Breast epithelium (tissue), 4 donors: ENCODE results near the gene HEPH. TPM values are rescaled to one million over a fixed set of nuclear protein-coding genes. Genes with fewer than 3 reads are reported as not detected.

ENCODE experiments used
- DNase-seq, 2 donors: peaks; one replicate each; pipeline ENCODE4 v3.0.0-alpha.2; 2019; ENCODE audit warnings: low spot score in 2 of 2
- H3K27ac ChIP-seq, 2 donors: fragments of 200-600 bp; sonication (generic) in 1 of 2; one replicate each; pipeline ENCODE4 v1.5.1; 2016 to 2019; ENCODE audit warnings: mild to moderate bottlenecking in 1 of 2
- H3K27me3 ChIP-seq, 2 donors: fragments of 200-600 bp; sonication (generic) in 1 of 2; one replicate each; pipeline versions ENCODE4 v1.5.1 to v1.6.0; 2017 to 2019; ENCODE audit warnings: control low read depth in 1 of 2, mild to moderate bottlenecking in 1 of 2
- H3K36me3 ChIP-seq: fragments of 200-600 bp; one replicate; pipeline ENCODE4 v1.5.1; 2019
- H3K4me1 ChIP-seq, 2 donors: fragments of 200-600 bp; sonication (generic); one replicate each; pipeline ENCODE4 v1.5.1; 2016 to 2019; ENCODE audit warnings: control low read depth in 1 of 2
- H3K4me3 ChIP-seq, 3 donors: fragments of 200-600 bp; sonication (generic); 1 replicate in 2 of 3; 2 replicates in 1 of 3; pipeline ENCODE4 v1.5.1; 2016 to 2019; ENCODE audit warnings: mild to moderate bottlenecking in 3 of 3, moderate library complexity in 2 of 3
- H3K9me3 ChIP-seq, 2 donors: fragments of 200-600 bp; sonication (generic) in 1 of 2; one replicate each; pipeline ENCODE4 v1.5.1; 2016 to 2019; ENCODE audit warnings: control low read depth in 1 of 2
- POLR2A ChIP-seq: fragments of 450-650 bp; IDR thresholded peaks from one replicate; pipeline ENCODE4 v1.6.1; 2016; ENCODE audit warnings: antibody characterized with exemption, mild to moderate bottlenecking, moderate library complexity
- POLR2AphosphoS5 ChIP-seq, 3 donors: sonication (generic); formaldehyde crosslinking; IDR thresholded peaks; one replicate each; pipeline ENCODE4 v1.6.1; 2017; ENCODE audit warnings: antibody characterized with exemption in 3 of 3
- intact Hi-C: fragments of 100-400 bp; cut with DNase I; formaldehyde crosslinking; loops from one replicate; pipeline ENCODE4 v1.15.1; 2023; ENCODE audit warnings: low total_unique reads
- total RNA-seq, 3 donors: library from RNA; depleted of rRNA; stranded (reverse); fragments of >200 nt; gene quantifications; one replicate each; pipeline ENCODE4 v1.1.0, GENCODE V29; 2016
- TF ChIP-seq, protein P1 (sequence below), 3 donors: fragments of 450-650 bp; IDR thresholded peaks; one replicate each; pipeline ENCODE4 v1.5.1; 2016 to 2017; ENCODE audit warnings: antibody characterized with exemption in 3 of 3, mild to moderate bottlenecking in 3 of 3, moderate library complexity in 3 of 3

Gene HEPH
- total RNA-seq, 3 donors from 2014 or later = 8.8 to 13.9 (median 11.1) TPM

DNA sequence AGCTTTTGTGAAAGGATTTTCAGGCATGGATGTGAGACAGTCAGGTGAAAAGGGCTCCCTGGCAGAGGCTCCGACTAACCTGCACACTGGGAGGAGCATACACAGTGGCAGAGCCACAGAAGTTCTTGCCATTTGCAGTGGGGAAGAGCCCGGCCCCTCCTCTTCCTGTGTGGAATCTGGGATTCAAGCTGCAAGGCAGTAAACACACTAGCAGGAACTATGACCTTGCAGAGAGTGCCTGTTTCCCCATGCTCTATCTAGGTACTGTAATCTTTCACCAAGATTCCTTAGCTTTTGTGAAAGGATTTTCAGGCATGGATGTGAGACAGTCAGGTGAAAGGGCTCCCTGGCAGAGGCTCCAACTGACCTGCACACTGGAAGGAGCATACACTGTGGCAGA is 19.8 kb upstream of the HEPH start:
- Histone ChIP-seq H3K27ac (no peak overlapping the region), H3K36me3 (no peaks in the 10 kb centered on the region), H3K4me1 (no peaks in the 10 kb centered on the region), H3K4me3 (no peak overlapping the region), H3K9me3 (no peaks in the 10 kb centered on the region), H3K27me3 (peaks cover 0 to 31% of the 10 kb centered on the region in 2 donors)
- intact Hi-C loops = no loop called here
- no peak for DNase-seq
- TF ChIP-seq POLR2AphosphoS5 (IDR thresholded peaks at IDR 0.05) (no peak), POLR2A (no peak)
- TF ChIP-seq, protein P1, sequence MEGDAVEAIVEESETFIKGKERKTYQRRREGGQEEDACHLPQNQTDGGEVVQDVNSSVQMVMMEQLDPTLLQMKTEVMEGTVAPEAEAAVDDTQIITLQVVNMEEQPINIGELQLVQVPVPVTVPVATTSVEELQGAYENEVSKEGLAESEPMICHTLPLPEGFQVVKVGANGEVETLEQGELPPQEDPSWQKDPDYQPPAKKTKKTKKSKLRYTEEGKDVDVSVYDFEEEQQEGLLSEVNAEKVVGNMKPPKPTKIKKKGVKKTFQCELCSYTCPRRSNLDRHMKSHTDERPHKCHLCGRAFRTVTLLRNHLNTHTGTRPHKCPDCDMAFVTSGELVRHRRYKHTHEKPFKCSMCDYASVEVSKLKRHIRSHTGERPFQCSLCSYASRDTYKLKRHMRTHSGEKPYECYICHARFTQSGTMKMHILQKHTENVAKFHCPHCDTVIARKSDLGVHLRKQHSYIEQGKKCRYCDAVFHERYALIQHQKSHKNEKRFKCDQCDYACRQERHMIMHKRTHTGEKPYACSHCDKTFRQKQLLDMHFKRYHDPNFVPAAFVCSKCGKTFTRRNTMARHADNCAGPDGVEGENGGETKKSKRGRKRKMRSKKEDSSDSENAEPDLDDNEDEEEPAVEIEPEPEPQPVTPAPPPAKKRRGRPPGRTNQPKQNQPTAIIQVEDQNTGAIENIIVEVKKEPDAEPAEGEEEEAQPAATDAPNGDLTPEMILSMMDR (IDR thresholded peaks at IDR 0.05) = no peak

DNA sequence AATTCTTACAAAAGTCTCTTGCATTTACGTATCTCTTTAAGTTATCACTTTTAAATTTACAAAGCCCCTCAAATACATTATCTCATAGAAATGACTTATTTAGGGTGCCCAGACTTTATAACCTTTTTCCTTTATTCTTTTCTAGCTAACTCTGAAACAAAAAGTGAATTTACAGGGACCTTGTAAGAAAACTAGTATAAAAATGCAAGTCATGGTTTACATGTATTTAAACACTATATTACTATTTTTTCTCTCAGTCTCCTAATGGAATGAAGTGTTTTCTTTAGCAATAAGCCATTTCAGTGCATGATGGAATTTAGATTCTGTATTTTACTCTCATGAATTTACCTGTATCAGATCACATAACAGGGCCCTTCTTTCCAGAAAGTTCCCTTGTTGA is 14.5 kb upstream of the HEPH start:
- DNase-seq = no peak
- no peaks in the 10 kb centered on the region for H3K4me1 ChIP-seq
- intact Hi-C loops = no loop called here
- no peak overlapping the region for H3K27ac ChIP-seq
- no peaks in the 10 kb centered on the region for H3K9me3 ChIP-seq
- no peak overlapping the region for H3K4me3 ChIP-seq
- H3K27me3 ChIP-seq = peaks cover 0 to 21% of the 10 kb centered on the region in 2 donors
- TF ChIP-seq POLR2AphosphoS5 (IDR thresholded peaks at IDR 0.05) (no peak), POLR2A (no peak)
- TF ChIP-seq, protein P1 (IDR thresholded peaks at IDR 0.05) = no peak
- H3K36me3 ChIP-seq = no peaks in the 10 kb centered on the region

DNA sequence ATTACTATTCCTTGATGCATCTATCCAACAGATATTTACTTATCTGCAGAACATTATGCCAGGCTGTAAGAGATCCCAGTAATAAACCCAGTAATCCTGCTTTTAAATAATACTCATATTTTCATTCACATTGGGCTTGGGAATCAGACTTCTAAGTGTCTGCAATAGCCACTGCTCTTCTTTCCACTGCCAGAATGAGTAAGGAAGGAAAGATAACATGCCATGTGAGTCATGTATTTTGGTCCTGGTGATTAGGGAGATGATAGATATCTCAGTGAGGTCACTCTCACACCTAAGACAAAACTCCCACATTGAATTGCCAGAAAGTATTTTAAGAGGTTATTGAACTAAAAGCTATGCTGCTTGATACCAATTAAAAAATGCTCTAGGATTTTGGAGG is 13.9 kb upstream of the HEPH start:
- DNase-seq = no peak
- no peaks in the 10 kb centered on the region for H3K9me3 ChIP-seq
- H3K27ac ChIP-seq = no peak overlapping the region
- H3K4me1 ChIP-seq = no peaks in the 10 kb centered on the region
- intact Hi-C loops = no loop called here
- H3K27me3 ChIP-seq = peaks cover 0 to 21% of the 10 kb centered on the region in 2 donors
- H3K36me3 ChIP-seq = no peaks in the 10 kb centered on the region
- H3K4me3 ChIP-seq = no peak overlapping the region
- TF ChIP-seq, protein P1 (IDR thresholded peaks at IDR 0.05) = no peak
- TF ChIP-seq POLR2A (no peak), POLR2AphosphoS5 (IDR thresholded peaks at IDR 0.05) (no peak)

DNA sequence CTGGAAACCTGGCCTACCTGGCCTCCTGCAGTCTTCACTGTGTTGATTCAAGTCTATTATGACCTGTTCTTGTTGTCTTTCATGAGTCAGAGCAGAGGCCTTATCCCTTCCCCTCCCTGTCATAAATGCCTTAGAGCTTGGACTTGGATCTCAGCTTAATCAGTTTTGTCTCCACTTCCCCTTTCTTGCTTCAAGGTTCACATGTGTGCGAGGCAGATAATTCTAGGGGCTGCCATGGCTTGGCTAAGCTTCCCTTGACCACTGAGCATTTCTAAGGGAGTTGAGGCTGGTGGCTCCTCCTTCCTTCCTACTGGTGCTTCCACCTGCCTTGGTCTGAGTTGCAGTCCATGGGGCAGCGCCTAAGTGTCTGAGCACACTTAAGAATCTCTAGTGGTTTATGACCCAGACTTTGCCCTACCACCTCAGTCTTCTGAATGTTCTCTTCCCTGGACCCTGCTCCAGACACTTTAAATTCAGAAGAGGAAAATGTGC is 1.7 kb upstream of the HEPH start:
- DNase-seq = no peak
- peaks cover 0 to 16% of the 10 kb centered on the region in 2 donors for H3K27me3 ChIP-seq
- H3K4me1 ChIP-seq = no peaks in the 10 kb centered on the region
- intact Hi-C loops = no loop called here
- H3K27ac ChIP-seq = no peak overlapping the region
- TF ChIP-seq, protein P1 (IDR thresholded peaks at IDR 0.05) = no peak
- TF ChIP-seq POLR2A = no peak
- TF ChIP-seq POLR2AphosphoS5 (IDR thresholded peaks at IDR 0.05) = no peak
- H3K9me3 ChIP-seq = no peaks in the 10 kb centered on the region
- H3K36me3 ChIP-seq = no peaks in the 10 kb centered on the region
- H3K4me3 ChIP-seq = no peak overlapping the region

DNA sequence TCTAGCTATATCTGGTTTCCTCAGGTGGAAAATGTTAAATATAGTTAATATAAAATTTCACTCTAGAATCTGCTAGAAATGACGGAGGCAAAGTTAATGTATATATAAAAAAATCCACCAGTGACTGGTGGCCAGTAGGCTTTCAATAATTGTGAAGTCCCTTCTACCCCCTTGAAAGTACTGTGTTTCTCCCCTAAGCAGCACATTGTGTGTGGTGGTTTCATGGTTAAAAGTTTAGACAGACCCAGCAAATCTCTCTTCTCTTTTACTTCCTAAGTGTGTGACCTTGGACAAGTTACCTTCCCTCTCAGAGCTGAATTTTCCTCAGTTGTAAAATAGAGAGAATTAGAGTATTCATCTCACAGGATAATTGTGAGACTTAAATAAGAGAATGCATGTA is 600 bp upstream of the HEPH start:
- no peak for DNase-seq
- H3K9me3 ChIP-seq = no peaks in the 10 kb centered on the region
- intact Hi-C loops = no loop called here
- no peak overlapping the region for H3K4me3 ChIP-seq
- TF ChIP-seq POLR2A (no peak), POLR2AphosphoS5 (IDR thresholded peaks at IDR 0.05) (no peak)
- TF ChIP-seq, protein P1 (IDR thresholded peaks at IDR 0.05) = no peak
- H3K27ac ChIP-seq = no peak overlapping the region
- H3K4me1 ChIP-seq = no peaks in the 10 kb centered on the region
- no peaks in the 10 kb centered on the region for H3K36me3 ChIP-seq
- peaks cover 0 to 23% of the 10 kb centered on the region in 2 donors for H3K27me3 ChIP-seq
